ENCODE data around the gene LEMD2.

- TF ChIP-seq GATA2 (IDR thresholded peaks at IDR 0.05; ENCODE audit: low read depth, low read length) (no peak), GATA3 (IDR thresholded peaks at IDR 0.05; ENCODE audit: low read depth, low read length) (no peak)
Measured at GRCh38 chr6:33755070-33755869, 33.7 kb downstream of the LEMD2 start.

All from SH-SY5Y (cell line).